Measurements from ENCODE around the gene RAB13. TPM values are rescaled to one million over a fixed set of nuclear protein-coding genes. Genes with fewer than 3 reads are reported as not detected.
A peak's percentile ranks its signal among the peaks of the same experiment; 100 is the strongest.

RAB13 gene
- polyA plus RNA-seq, 1 of the 3 experiments (the other 2 are of a cell fraction) = 156 TPM

DNA sequence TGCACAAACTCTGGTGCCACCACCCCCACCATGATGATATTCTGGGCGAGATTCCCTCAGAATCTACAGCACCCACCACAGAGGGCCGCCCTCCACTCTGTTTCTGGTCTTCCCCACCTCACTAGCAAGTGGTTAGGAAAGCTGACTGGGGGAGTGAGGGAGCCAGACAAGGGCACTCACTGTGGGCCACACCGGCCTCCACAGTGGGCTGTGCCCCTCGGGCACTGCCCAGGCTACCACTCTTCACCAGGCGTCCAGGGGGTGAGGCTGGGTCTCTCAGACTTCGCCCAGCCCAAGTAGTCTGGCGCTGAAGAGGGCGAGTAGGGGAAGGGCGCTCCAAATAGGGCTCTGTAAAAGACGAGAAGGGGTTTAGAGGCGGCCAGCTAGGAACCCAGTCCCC lies 52.2 kb downstream of the RAB13 start:
- no peaks in the 10 kb centered on the region for H3K79me2 ChIP-seq (ENCODE audit: insufficient read depth)
- peaks cover 2% of the 10 kb centered on the region for H3F3A ChIP-seq (replicated peaks; ENCODE audit: insufficient read depth)
- peaks cover 0 to 56% of the 10 kb centered on the region in 2 experiments for H3K36me3 ChIP-seq (replicated peaks in 1 of 2; ENCODE audit: control insufficient read depth in 1 of 2, insufficient read depth in 2 of 2, low read length in 1 of 2)
- no peak for TF ChIP-seq EP300 (IDR thresholded peaks at IDR 0.05; ENCODE audit: borderline replicate concordance in 1 of 2, low read depth in 1 of 2, low read length in 1 of 2)
- no peak for TF ChIP-seq EZH2phosphoT487 (IDR thresholded peaks at IDR 0.05; ENCODE audit: borderline replicate concordance, low read depth)
- TF ChIP-seq ELF1 (IDR thresholded peaks at IDR 0.05) = no peak
- TF ChIP-seq RFX5 (IDR thresholded peaks at IDR 0.05; ENCODE audit: low read length) = no peak
- TF ChIP-seq MXI1 (IDR thresholded peaks at IDR 0.05; ENCODE audit: low read depth, low read length) = no peak
- TF ChIP-seq, protein P1, sequence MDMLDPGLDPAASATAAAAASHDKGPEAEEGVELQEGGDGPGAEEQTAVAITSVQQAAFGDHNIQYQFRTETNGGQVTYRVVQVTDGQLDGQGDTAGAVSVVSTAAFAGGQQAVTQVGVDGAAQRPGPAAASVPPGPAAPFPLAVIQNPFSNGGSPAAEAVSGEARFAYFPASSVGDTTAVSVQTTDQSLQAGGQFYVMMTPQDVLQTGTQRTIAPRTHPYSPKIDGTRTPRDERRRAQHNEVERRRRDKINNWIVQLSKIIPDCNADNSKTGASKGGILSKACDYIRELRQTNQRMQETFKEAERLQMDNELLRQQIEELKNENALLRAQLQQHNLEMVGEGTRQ (IDR thresholded peaks at IDR 0.05; ENCODE audit: borderline replicate concordance, low read depth, low read length) = no peak
- ChIA-PET CTCF (interaction anchor here (1.3 kb wide), 1 partner anchor 12 kb away, joined by 4 read pairs; no protein-coding TSS in a partner anchor), POLR2A (interaction anchor here (0.6 kb wide), 1 partner anchor 300 kb away, joined by 3 read pairs; no protein-coding TSS in a partner anchor)
- H2AFZ ChIP-seq (ENCODE audit: low read depth) = no peak overlapping the region
- H3K4me3 ChIP-seq (ENCODE audit: low read depth in 2 of 2, low read length in 1 of 2) = no peak overlapping the region
- no peaks in the 10 kb centered on the region for H3K9me2 ChIP-seq
- H3K9ac ChIP-seq = no peak overlapping the region
- no peaks in the 10 kb centered on the region for H3K9me3 ChIP-seq
- DNase-seq = peak; percentile 15
- no peak overlapping the region for H3K4me2 ChIP-seq
- 96% methylated on average over 9 of the region's 11 CpGs for WGBS (ENCODE audit: low lambda C conversion rate)
- no peak overlapping the region for H3K27ac ChIP-seq (ENCODE audit: low read depth in 2 of 2, low read length in 1 of 2)
- H4K20me1 ChIP-seq (ENCODE audit: insufficient read depth) = no peaks in the 10 kb centered on the region
- no peaks in the 10 kb centered on the region for H3K27me3 ChIP-seq (ENCODE audit: insufficient read depth)
- peaks cover 0 to 11% of the 10 kb centered on the region in 2 experiments; a peak in 1 of 4 replicates for H3K4me1 ChIP-seq (ENCODE audit: control insufficient read depth in 1 of 2, insufficient read depth in 2 of 2, low read depth in 1 of 2, low read length in 1 of 2)

DNA sequence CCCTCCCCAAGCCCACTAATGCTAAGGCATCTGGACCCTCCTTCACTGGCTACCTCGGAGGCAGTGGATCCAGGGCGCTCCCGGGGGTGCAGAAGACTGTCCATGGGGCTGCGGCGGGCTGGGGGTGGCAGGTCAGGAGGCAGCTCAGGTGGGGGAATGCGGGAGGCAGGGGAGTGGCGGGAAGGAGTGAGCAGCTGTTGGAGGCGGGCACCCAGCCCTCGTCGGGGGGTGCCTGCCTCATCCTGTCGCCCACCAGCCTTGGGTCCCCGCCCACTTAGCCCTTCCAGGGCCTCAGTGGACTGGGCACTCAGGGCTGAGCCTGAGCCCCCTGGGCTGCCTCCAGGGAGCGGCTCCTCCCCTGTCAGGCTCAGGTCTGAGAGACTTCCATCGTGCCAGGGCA lies 52.7 kb downstream of the RAB13 start:
- Histone ChIP-seq H3K27ac (ENCODE audit: low read depth in 2 of 2, low read length in 1 of 2) (no peak overlapping the region), H3K9me2 (no peaks in the 10 kb centered on the region), H3K36me3 (replicated peaks in 1 of 2; ENCODE audit: control insufficient read depth in 1 of 2, insufficient read depth in 2 of 2, low read length in 1 of 2) (peaks cover 0 to 52% of the 10 kb centered on the region in 2 experiments), H3K79me2 (ENCODE audit: insufficient read depth) (no peaks in the 10 kb centered on the region), H3K9me3 (no peaks in the 10 kb centered on the region), H3K9ac (no peak overlapping the region), H3K4me1 (ENCODE audit: control insufficient read depth in 1 of 2, insufficient read depth in 2 of 2, low read depth in 1 of 2, low read length in 1 of 2) (peaks cover 0 to 15% of the 10 kb centered on the region in 2 experiments; a peak in 1 of 4 replicates), H2AFZ (ENCODE audit: low read depth) (no peak overlapping the region), H3K27me3 (ENCODE audit: insufficient read depth) (no peaks in the 10 kb centered on the region), H4K20me1 (ENCODE audit: insufficient read depth) (no peaks in the 10 kb centered on the region), H3K4me3 (ENCODE audit: low read depth in 2 of 2, low read length in 1 of 2) (no peak overlapping the region), H3K4me2 (no peak overlapping the region), H3F3A (replicated peaks; ENCODE audit: insufficient read depth) (peaks cover 6% of the 10 kb centered on the region)
- ChIA-PET POLR2A (no interaction called here), CTCF (no interaction called here)
- peak; percentile 16 for DNase-seq
- WGBS (ENCODE audit: low lambda C conversion rate) = 94% methylated on average over 11 of the region's 14 CpGs
- TF ChIP-seq NRF1 (IDR thresholded peaks at IDR 0.05; ENCODE audit: low read depth, low read length) = no peak
- no peak for TF ChIP-seq MXI1 (IDR thresholded peaks at IDR 0.05; ENCODE audit: low read depth, low read length)
- no peak for TF ChIP-seq SIN3A (IDR thresholded peaks at IDR 0.05; ENCODE audit: borderline replicate concordance, low read depth, low read length)
- no peak for TF ChIP-seq MEF2A (IDR thresholded peaks at IDR 0.05; ENCODE audit: borderline replicate concordance, low read depth)
- TF ChIP-seq, protein P2, sequence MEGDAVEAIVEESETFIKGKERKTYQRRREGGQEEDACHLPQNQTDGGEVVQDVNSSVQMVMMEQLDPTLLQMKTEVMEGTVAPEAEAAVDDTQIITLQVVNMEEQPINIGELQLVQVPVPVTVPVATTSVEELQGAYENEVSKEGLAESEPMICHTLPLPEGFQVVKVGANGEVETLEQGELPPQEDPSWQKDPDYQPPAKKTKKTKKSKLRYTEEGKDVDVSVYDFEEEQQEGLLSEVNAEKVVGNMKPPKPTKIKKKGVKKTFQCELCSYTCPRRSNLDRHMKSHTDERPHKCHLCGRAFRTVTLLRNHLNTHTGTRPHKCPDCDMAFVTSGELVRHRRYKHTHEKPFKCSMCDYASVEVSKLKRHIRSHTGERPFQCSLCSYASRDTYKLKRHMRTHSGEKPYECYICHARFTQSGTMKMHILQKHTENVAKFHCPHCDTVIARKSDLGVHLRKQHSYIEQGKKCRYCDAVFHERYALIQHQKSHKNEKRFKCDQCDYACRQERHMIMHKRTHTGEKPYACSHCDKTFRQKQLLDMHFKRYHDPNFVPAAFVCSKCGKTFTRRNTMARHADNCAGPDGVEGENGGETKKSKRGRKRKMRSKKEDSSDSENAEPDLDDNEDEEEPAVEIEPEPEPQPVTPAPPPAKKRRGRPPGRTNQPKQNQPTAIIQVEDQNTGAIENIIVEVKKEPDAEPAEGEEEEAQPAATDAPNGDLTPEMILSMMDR (IDR thresholded peaks at IDR 0.05) = no peak
- TF ChIP-seq, protein P3, sequence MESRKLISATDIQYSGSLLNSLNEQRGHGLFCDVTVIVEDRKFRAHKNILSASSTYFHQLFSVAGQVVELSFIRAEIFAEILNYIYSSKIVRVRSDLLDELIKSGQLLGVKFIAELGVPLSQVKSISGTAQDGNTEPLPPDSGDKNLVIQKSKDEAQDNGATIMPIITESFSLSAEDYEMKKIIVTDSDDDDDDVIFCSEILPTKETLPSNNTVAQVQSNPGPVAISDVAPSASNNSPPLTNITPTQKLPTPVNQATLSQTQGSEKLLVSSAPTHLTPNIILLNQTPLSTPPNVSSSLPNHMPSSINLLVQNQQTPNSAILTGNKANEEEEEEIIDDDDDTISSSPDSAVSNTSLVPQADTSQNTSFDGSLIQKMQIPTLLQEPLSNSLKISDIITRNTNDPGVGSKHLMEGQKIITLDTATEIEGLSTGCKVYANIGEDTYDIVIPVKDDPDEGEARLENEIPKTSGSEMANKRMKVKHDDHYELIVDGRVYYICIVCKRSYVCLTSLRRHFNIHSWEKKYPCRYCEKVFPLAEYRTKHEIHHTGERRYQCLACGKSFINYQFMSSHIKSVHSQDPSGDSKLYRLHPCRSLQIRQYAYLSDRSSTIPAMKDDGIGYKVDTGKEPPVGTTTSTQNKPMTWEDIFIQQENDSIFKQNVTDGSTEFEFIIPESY (IDR thresholded peaks at IDR 0.05; ENCODE audit: borderline replicate concordance, low read depth) = no peak
- TF ChIP-seq FOSL2 (IDR thresholded peaks at IDR 0.05; ENCODE audit: borderline replicate concordance, low read depth) = no peak
- no peak for TF ChIP-seq JUND (IDR thresholded peaks at IDR 0.05)
- no peak for TF ChIP-seq ELF1 (IDR thresholded peaks at IDR 0.05)
- TF ChIP-seq NFIC (IDR thresholded peaks at IDR 0.05; ENCODE audit: borderline replicate concordance) = no peak
